ENCODE measurements around the gene MNX1. TPM values are rescaled to one million over a fixed set of nuclear protein-coding genes. Genes with fewer than 3 reads are reported as not detected.

Gene MNX1
- total RNA-seq, 1 donor from 2014 or later: 2.0 TPM

- Histone ChIP-seq H3K27me3 (ENCODE audit: control insufficient read depth, insufficient read depth, low read length) (peaks cover 93% of the 10 kb centered on the region), H3K4me3 (ENCODE audit: low read depth, low read length) (peak overlapping the region; percentile 58), H3K36me3 (ENCODE audit: control insufficient read depth, insufficient read depth, low read length) (no peaks in the 10 kb centered on the region)
- TF ChIP-seq CTCF (IDR thresholded peaks at IDR 0.05; ENCODE audit: insufficient read depth, low read length, poor library complexity, severe bottlenecking): no peak
- DNase-seq (ENCODE audit: low read depth): no peak
Measured at GRCh38 chr7:157009778-157010587, 480 bp downstream of the MNX1 start.

- Histone ChIP-seq H3K27me3 (ENCODE audit: control insufficient read depth, insufficient read depth, low read length) (peaks cover 92% of the 10 kb centered on the region), H3K36me3 (ENCODE audit: control insufficient read depth, insufficient read depth, low read length) (no peaks in the 10 kb centered on the region), H3K4me3 (ENCODE audit: low read depth, low read length) (peak overlapping the region; percentile 42)
- peak; percentile 10 for DNase-seq (ENCODE audit: low read depth)
- TF ChIP-seq CTCF (IDR thresholded peaks at IDR 0.05; ENCODE audit: insufficient read depth, low read length, poor library complexity, severe bottlenecking): no peak
Measured at GRCh38 chr7:157009170-157009777, 1.2 kb downstream of the MNX1 start.

- Histone ChIP-seq H3K36me3 (ENCODE audit: control insufficient read depth, insufficient read depth, low read length) (no peaks in the 10 kb centered on the region), H3K27me3 (ENCODE audit: control insufficient read depth, insufficient read depth, low read length) (peaks cover 92% of the 10 kb centered on the region), H3K4me3 (ENCODE audit: low read depth, low read length) (peak overlapping the region; percentile 42)
- no peak for TF ChIP-seq CTCF (IDR thresholded peaks at IDR 0.05; ENCODE audit: insufficient read depth, low read length, poor library complexity, severe bottlenecking)
- DNase-seq (ENCODE audit: low read depth): no peak
Measured at GRCh38 chr7:157008206-157009169, 2.0 kb downstream of the MNX1 start.

GRCh38 chr7:157007470-157008066 is 2.9 kb downstream of the MNX1 start:
- no peaks in the 10 kb centered on the region for H3K36me3 ChIP-seq (ENCODE audit: control insufficient read depth, insufficient read depth, low read length)
- H3K4me3 ChIP-seq (ENCODE audit: low read depth, low read length): no peak overlapping the region
- peaks cover 92% of the 10 kb centered on the region for H3K27me3 ChIP-seq (ENCODE audit: control insufficient read depth, insufficient read depth, low read length)
- no peak for TF ChIP-seq CTCF (IDR thresholded peaks at IDR 0.05; ENCODE audit: insufficient read depth, low read length, poor library complexity, severe bottlenecking)
- no peak for DNase-seq (ENCODE audit: low read depth)

- no peak for DNase-seq (ENCODE audit: low read depth)
- Histone ChIP-seq H3K27me3 (ENCODE audit: control insufficient read depth, insufficient read depth, low read length) (peaks cover 93% of the 10 kb centered on the region), H3K36me3 (ENCODE audit: control insufficient read depth, insufficient read depth, low read length) (no peaks in the 10 kb centered on the region), H3K4me3 (ENCODE audit: low read depth, low read length) (no peak overlapping the region)
- TF ChIP-seq CTCF (IDR thresholded peaks at IDR 0.05; ENCODE audit: insufficient read depth, low read length, poor library complexity, severe bottlenecking): no peak
Measured at GRCh38 chr7:157006829-157007469, 3.5 kb downstream of the MNX1 start.
